NCI-H187 (cell line): Measurements from ENCODE around the gene KMT2B.
"Not testable (repeated sequence)": the region's sequence is repeated elsewhere in the genome, so short reads cannot be mapped to it uniquely, and the experiment has no call there.

Source experiments
- DNase-seq, 2 experiments: peaks; one replicate each; lab custom pipeline; 2025; lab: John Stamatoyannopoulos, UW

KMT2B gene

DNA sequence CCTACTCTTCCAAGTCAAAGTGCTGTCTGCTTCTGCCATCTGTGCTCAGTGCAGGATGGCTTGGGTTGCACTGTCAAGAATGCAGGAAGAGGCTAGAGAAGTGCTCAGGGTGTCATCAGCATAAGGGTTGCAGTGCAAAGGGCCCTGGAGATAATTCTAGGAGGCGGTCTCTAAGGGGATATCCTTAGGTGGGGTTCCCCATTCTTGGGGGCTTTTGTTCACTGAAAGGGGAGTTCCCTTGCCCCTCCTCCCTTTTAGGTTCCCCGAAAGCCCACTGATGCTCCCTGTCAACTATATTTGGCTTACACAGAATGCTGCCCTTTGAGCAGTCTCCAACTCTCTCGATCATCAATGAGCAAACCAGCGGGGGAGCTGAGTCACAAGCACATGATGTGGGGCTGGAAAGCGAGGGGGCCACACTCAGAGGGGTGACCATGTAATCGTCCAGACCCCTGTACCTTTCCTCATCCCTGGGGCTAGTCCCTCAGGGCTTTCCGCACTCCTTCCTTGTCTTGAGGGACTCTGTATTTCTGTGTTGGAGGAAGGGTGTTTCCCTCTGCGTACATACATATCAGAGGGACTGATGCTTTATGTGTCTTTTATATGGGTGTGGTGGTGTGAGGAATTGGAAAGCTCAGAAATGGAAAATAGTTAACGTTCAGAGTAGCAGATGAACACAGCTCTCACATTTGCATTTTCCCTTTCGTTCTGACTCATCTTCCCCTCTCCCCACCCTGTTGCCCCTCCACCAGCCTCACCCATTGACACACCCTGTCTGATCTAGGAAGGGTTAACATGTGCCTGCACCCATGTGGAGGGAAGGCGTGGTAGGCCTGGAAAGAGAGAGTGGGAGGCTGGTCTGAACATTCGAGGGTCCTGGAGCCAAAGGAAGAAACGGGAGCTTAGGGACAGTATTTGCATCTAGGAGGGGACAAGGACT is 6.7 kb upstream of the KMT2B start:
- DNase-seq, result no peak

DNA sequence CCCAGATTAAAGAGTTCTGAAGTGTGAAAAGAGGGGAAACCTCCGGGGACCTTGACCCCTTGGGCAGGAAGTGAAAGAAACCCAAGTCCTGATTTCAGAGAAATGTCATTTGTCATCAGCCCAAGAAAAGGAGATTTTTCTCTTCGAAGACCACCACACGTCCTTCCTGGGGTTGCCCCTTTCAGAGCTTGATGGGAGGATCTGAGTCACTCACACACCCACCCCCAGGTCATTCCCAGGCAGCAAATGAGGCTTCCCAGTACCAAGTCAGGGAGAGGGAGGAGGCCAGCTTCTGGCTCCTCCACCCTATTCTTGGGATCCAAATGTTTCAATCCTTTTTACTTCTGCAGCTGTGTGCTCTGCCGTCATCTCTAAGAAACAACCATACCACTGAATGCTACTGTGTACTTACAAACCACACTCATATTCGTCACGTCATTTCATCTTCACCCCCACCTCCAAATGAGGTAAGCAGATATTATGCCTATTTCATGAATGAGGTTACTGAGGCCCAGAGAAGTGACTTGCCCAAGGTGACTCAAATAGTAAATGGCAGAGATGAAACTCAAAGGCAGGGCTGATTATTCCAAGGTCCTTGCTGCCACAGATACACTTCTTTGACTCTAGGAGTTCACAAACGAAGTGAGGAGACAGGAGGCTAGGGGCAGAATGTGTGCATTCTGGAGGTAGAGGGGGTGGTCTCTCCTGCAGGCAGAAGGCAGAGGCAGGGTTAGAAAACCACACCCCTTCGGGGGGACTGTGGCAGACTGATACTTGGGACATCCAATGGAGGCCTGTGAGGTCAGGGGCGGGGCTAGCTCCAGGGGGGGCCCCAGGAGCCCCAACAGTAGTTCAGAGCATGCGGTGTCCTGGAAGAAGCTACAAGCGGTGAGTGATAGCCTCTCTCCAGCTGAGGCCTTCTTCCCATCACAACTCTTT is 5.0 kb upstream of the KMT2B start:
- no peak for DNase-seq

- no peak for DNase-seq
Measured at GRCh38 chr19:35713506-35713850, 4.3 kb upstream of the KMT2B start.

GRCh38 chr19:35713904-35714495 is 3.8 kb upstream of the KMT2B start:
- no peak for DNase-seq

DNA sequence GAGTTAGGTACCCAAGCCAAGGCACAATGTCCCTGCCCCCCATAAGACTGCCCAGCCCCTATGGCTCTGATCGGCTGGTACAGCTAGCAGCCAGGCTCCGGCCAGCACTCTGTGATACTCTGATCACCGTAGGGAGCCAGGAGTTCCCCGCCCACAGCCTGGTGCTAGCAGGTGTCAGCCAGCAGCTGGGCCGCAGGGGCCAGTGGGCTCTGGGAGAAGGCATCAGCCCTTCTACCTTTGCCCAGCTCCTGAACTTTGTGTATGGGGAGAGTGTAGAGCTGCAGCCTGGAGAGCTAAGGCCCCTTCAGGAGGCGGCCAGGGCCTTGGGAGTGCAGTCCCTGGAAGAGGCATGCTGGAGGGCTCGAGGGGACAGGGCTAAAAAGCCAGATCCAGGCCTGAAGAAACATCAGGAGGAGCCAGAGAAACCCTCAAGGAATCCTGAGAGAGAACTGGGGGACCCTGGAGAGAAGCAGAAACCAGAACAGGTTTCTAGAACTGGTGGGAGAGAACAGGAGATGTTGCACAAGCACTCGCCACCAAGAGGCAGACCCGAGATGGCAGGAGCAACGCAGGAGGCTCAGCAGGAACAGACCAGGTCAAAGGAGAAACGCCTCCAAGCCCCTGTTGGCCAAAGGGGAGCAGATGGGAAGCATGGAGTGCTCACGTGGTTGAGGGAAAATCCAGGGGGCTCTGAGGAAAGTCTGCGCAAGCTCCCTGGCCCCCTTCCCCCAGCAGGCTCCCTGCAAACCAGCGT is 3.0 kb upstream of the KMT2B start:
- DNase-seq, result no peak

DNA sequence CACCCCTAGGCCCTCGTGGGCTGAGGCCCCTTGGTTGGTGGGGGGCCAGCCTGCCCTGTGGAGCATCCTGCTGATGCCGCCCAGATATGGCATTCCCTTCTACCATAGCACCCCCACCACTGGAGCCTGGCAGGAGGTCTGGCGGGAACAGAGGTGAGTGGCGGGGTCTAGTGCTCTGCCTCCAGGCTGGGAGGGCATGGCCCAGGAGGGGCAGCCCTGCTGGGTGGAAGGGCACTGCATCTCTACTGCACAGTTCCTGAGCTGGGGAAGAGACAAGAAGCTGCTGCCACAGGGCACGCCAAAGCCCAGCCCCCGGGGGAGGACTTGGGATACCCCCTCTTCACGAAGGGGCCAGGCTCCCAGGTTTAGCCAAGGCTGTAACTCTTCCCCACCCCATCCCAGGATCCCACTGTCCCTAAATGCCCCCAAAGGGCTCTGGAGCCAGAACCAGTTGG is 2.4 kb upstream of the KMT2B start:
- DNase-seq, result no peak

DNA sequence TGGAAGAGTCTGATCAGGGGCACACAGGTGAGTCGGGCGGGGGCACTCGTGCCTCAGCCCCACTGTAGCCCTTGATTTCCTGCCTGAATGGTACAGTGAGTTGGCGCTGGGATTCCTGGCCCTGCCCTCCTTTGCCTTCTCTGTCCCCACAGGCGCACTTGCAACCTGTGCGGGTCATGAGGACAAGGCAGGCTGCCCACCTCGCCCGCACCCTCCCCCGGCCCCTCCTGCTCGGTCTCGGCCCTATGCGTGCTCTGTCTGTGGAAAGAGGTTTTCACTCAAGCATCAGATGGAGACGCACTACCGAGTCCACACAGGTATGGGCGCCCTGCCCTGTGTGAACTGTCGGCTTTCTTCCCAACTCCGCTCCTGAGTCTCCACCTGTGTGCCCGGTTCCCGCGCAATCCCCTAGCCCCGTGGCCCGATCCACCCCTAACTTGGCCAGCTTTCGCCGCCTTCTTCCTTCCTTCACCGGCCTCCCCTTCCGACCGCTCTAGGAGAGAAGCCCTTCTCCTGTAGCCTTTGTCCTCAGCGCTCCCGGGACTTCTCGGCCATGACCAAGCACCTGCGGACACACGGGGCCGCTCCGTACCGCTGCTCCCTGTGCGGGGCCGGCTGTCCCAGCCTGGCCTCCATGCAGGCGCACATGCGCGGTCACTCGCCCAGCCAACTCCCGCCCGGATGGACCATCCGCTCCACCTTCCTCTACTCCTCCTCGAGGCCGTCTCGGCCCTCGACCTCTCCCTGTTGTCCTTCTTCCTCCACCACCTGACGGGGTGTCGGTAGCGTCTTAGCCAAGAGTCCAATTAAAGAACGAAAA is 1.6 kb upstream of the KMT2B start:
- DNase-seq, result peak in 1 of 2 experiments; percentile 60

DNA sequence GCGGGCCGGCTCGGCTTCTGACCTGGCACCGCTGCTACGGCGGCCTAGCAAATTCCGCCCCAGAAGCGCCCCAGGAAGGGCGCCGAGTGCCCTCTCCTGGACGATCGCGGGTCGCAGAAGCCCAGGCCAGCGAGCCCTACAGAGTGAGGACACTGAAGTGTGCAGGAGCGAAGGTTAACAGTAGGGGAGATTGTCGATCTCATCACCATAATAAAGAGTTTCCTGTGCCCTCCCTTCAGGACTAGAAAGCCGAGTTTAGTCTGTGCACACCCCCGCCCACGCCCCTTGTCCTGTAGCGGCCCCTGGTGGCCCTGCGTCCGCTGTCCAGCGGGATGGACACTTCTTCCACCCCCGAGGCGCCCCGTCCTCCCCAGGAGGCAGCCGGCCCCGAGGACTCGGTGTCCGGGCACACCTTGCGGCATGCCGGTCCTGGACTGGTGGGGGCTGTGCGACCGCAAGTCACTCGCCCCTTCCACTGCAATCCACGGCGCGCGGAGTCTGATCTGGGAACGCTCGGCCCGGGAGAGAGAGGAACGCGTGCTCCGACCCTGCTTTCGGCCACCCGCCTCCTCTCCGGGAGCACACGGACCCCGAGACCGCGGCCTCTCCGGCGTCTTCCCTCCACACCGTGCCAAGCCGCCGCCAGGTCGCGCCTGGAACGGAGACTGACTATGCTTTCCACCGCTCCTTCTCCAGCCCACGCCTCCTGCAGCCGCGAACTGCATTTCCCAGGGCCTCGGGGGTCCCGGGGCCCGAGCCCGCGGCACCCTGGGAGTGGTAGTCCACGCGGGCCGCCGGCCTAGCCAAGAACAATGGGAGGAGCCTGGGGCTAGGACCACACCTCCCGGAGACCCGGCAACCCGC is 770 bp upstream of the KMT2B start:
- peak; percentile 91 to 98 for DNase-seq

- no peak for DNase-seq
Measured at GRCh38 chr19:35718345-35719041, 690 bp downstream of the KMT2B start.

- DNase-seq, result no peak
Measured at GRCh38 chr19:35719402-35720162, 1.8 kb downstream of the KMT2B start.

DNA sequence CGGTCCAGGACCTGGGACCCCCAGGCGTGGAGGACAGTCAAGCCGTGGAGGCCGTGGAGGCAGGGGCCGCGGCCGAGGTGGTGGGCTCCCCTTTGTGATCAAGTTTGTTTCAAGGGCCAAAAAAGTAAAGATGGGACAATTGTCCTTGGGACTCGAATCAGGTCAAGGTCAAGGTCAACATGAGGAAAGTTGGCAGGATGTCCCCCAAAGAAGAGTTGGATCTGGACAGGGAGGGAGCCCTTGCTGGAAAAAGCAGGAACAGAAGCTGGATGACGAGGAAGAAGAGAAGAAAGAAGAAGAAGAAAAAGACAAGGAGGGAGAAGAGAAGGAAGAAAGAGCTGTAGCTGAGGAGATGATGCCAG is 2.3 kb downstream of the KMT2B start:
- no peak for DNase-seq

GRCh38 chr19:35720648-35721047 is 2.8 kb downstream of the KMT2B start:
- no peak for DNase-seq

DNA sequence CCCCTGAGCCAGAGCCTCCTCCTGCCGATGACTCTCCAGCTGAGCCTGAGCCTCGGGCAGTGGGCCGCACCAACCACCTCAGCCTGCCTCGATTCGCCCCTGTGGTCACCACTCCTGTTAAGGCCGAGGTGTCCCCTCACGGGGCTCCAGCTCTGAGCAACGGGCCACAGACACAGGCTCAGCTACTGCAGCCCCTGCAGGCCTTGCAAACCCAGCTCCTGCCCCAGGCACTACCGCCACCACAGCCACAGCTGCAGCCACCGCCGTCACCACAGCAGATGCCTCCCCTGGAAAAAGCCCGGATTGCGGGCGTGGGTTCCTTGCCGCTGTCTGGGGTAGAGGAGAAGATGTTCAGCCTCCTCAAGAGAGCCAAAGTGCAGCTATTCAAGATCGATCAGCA is 3.6 kb downstream of the KMT2B start:
- no peak for DNase-seq

DNA sequence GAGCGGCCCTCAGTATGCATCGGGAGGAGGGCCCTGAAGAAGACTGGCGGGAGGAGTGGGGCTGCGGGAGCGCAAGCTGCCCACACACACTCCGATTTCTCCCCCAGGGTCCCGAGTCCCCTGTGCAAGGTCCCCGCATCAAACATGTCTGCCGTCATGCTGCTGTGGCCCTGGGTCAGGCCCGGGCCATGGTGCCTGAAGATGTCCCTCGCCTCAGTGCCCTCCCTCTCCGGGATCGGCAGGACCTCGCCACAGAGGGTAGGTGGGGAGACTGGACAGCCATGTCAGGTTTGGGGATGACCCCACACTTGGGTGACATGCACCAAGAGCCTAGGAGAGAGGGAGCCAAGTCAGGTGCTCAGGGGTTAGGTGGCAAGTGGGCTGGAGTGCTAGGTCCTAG is 4.7 kb downstream of the KMT2B start:
- no peak for DNase-seq

GRCh38 chr19:35722897-35723296 is 5.1 kb downstream of the KMT2B start:
- no peak for DNase-seq

DNA sequence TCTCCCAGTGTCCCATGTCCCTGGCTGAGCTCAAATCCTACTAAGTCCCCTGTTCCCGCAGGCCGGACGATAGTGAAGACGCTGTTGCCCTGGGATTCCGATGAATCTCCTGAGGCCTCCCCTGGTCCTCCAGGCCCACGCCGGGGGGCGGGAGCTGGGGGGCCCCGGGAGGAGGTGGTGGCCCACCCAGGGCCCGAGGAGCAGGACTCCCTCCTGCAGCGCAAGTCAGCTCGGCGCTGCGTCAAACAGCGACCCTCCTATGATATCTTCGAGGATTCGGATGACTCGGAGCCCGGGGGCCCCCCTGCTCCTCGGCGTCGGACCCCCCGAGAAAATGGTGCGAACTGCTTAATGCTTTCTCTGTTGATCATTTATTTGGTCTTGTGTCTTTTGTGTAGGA is 5.9 kb downstream of the KMT2B start:
- DNase-seq, result no peak

- DNase-seq, result not testable (repeated sequence)
Measured at GRCh38 chr19:35724132-35724531, 6.3 kb downstream of the KMT2B start.

GRCh38 chr19:35724560-35724959 is 6.8 kb downstream of the KMT2B start:
- no peak for DNase-seq
